ENCODE measurements around the gene FBXW11. TPM values are rescaled to one million over a fixed set of nuclear protein-coding genes. Genes with fewer than 3 reads are reported as not detected.

FBXW11 gene
- total and polyA plus RNA-seq, 7 experiments from 2014 or later = 15.0 to 40.7 (median 30.0) TPM

DNA sequence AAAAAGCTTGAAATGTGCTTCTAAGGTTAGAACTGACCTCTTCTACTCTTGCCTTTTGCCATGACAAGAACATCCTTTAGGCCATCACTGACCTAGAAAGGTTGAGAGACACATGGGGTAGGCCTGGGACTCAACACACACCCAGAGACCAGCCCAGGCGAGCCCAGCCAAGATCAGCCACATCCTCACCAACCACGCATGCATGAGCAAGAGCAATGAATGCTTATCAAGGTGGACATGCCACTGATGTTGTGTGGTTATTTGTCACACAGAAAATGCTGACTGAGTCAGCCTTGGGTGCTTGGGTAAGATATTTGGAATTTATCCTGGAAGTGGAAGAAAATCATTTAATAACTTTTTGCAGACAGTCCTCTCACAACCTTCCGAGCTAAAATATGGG, 181.4 kb downstream of the FBXW11 start:
- Histone ChIP-seq H3K36me3 (ENCODE audit: control insufficient read depth in 2 of 3, insufficient read depth in 3 of 3, low read length in 3 of 3) (no peaks in the 10 kb centered on the region), H3K27me3 (ENCODE audit: control insufficient read depth in 2 of 2, insufficient read depth in 2 of 2, low read length in 2 of 2) (no peaks in the 10 kb centered on the region), H3K4me3 (ENCODE audit: low read length) (no peak overlapping the region), H3K27ac (ENCODE audit: low read depth, low read length) (no peak overlapping the region), H3K9me3 (ENCODE audit: control insufficient read depth in 2 of 3, low read length in 3 of 3) (no peaks in the 10 kb centered on the region), H3K4me1 (ENCODE audit: control insufficient read depth in 2 of 2, insufficient read depth in 2 of 2, low read length in 2 of 2) (no peaks in the 10 kb centered on the region)
- ChIA-PET POLR2A (no interaction called here), CTCF (no interaction called here)
- DNase-seq (no peak), ATAC-seq (no peak)
- peaks cover 0 to 6% (median 1%) of the 10 kb centered on the region in 11 donors for H3K9me3 Mint-ChIP-seq
- no peaks in the 10 kb centered on the region for H3K4me1 Mint-ChIP-seq
- intact Hi-C loops (cut with micrococcal nuclease) = no loop called here
- H3K4me3 Mint-ChIP-seq = no peak overlapping the region
- peaks cover 0 to 4% (median 0%) of the 10 kb centered on the region in 5 donors for H3K36me3 Mint-ChIP-seq
- H3K27ac Mint-ChIP-seq = no peak overlapping the region
- peaks cover 0 to 6% (median 0%) of the 10 kb centered on the region in 5 donors for H3K27me3 Mint-ChIP-seq

DNA sequence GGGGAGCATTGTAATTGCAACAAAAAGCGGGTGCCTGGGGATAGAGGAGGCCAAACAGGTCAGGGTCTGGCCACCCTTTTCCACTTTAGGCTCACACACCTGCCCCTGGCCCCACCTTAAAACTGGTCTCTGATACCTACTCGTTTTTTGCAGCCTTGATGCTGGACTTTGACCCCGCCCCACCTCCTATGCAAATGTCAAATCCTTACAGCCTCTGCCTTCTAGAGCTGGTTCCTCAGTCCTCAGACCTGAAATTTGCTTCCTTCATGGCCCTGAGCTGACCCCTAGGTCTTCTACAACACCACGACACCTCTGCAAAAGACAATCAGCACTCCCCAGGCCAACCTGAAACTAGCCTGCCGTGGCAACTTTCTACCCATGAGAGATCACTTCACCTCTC, 183.2 kb downstream of the FBXW11 start:
- Mint-ChIP-seq H3K4me3 (no peak overlapping the region), H3K36me3 (peaks cover 0 to 4% (median 0%) of the 10 kb centered on the region in 5 donors), H3K9me3 (peaks cover 0 to 6% (median 0%) of the 10 kb centered on the region in 11 donors), H3K27me3 (peaks cover 0 to 6% (median 0%) of the 10 kb centered on the region in 5 donors), H3K4me1 (no peaks in the 10 kb centered on the region), H3K27ac (no peak overlapping the region)
- ChIA-PET CTCF (no interaction called here), POLR2A (no interaction called here)
- Histone ChIP-seq H3K27ac (ENCODE audit: low read depth, low read length) (no peak overlapping the region), H3K27me3 (ENCODE audit: control insufficient read depth in 2 of 2, insufficient read depth in 2 of 2, low read length in 2 of 2) (no peaks in the 10 kb centered on the region), H3K9me3 (ENCODE audit: control insufficient read depth in 2 of 3, low read length in 3 of 3) (no peaks in the 10 kb centered on the region), H3K36me3 (ENCODE audit: control insufficient read depth in 2 of 3, insufficient read depth in 3 of 3, low read length in 3 of 3) (no peaks in the 10 kb centered on the region), H3K4me3 (ENCODE audit: low read length) (no peak overlapping the region), H3K4me1 (ENCODE audit: control insufficient read depth in 2 of 2, insufficient read depth in 2 of 2, low read length in 2 of 2) (no peaks in the 10 kb centered on the region)
- DNase-seq (no peak), ATAC-seq (no peak)
- intact Hi-C loops (cut with micrococcal nuclease) = no loop called here

- H3K4me1 Mint-ChIP-seq = no peaks in the 10 kb centered on the region
- POLR2A ChIA-PET = no interaction called here
- H3K27me3 ChIP-seq (ENCODE audit: control insufficient read depth in 2 of 2, insufficient read depth in 2 of 2, low read length in 2 of 2) = no peaks in the 10 kb centered on the region
- no peak overlapping the region for H3K4me3 Mint-ChIP-seq
- H3K4me3 ChIP-seq (ENCODE audit: low read length) = no peak overlapping the region
- no peaks in the 10 kb centered on the region for H3K36me3 ChIP-seq (ENCODE audit: control insufficient read depth in 2 of 3, insufficient read depth in 3 of 3, low read length in 3 of 3)
- intact Hi-C loops (cut with micrococcal nuclease) = no loop called here
- no peaks in the 10 kb centered on the region for H3K27me3 Mint-ChIP-seq
- H3K27ac Mint-ChIP-seq = no peak overlapping the region
- no peaks in the 10 kb centered on the region for H3K9me3 ChIP-seq (ENCODE audit: control insufficient read depth in 2 of 3, low read length in 3 of 3)
- H3K4me1 ChIP-seq (ENCODE audit: control insufficient read depth in 2 of 2, insufficient read depth in 2 of 2, low read length in 2 of 2) = no peaks in the 10 kb centered on the region
- no peak for ATAC-seq
- H3K9me3 Mint-ChIP-seq = peaks cover 0 to 4% (median 0%) of the 10 kb centered on the region in 11 donors
- H3K27ac ChIP-seq (ENCODE audit: low read depth, low read length) = no peak overlapping the region
- CTCF ChIA-PET = no interaction called here
- DNase-seq = no peak
- H3K36me3 Mint-ChIP-seq = no peaks in the 10 kb centered on the region
Observed at GRCh38 chr5:171821286-171821685, 185.2 kb downstream of the FBXW11 start.

GRCh38 chr5:171820561-171820960, 185.9 kb downstream of the FBXW11 start:
- Histone ChIP-seq H3K36me3 (ENCODE audit: control insufficient read depth in 2 of 3, insufficient read depth in 3 of 3, low read length in 3 of 3) (no peaks in the 10 kb centered on the region), H3K27ac (ENCODE audit: low read depth, low read length) (no peak overlapping the region), H3K4me3 (ENCODE audit: low read length) (no peak overlapping the region), H3K9me3 (ENCODE audit: control insufficient read depth in 2 of 3, low read length in 3 of 3) (no peaks in the 10 kb centered on the region), H3K27me3 (ENCODE audit: control insufficient read depth in 2 of 2, insufficient read depth in 2 of 2, low read length in 2 of 2) (no peaks in the 10 kb centered on the region), H3K4me1 (ENCODE audit: control insufficient read depth in 2 of 2, insufficient read depth in 2 of 2, low read length in 2 of 2) (no peaks in the 10 kb centered on the region)
- POLR2A ChIA-PET = no interaction called here
- H3K9me3 Mint-ChIP-seq = peaks cover 0 to 3% (median 0%) of the 10 kb centered on the region in 11 donors
- H3K36me3 Mint-ChIP-seq = no peaks in the 10 kb centered on the region
- CTCF ChIA-PET = no interaction called here
- H3K27ac Mint-ChIP-seq = no peak overlapping the region
- no peak overlapping the region for H3K4me3 Mint-ChIP-seq
- DNase-seq = no peak
- no peaks in the 10 kb centered on the region for H3K27me3 Mint-ChIP-seq
- no peaks in the 10 kb centered on the region for H3K4me1 Mint-ChIP-seq
- ATAC-seq = no peak
- intact Hi-C loops (cut with micrococcal nuclease) = no loop called here

GRCh38 chr5:171816666-171817065, 189.8 kb downstream of the FBXW11 start:
- Histone ChIP-seq H3K4me3 (ENCODE audit: low read length) (no peak overlapping the region), H3K36me3 (ENCODE audit: control insufficient read depth in 2 of 3, insufficient read depth in 3 of 3, low read length in 3 of 3) (no peaks in the 10 kb centered on the region), H3K27ac (ENCODE audit: low read depth, low read length) (no peak overlapping the region), H3K9me3 (ENCODE audit: control insufficient read depth in 2 of 3, low read length in 3 of 3) (peaks cover 0 to 6% (median 0%) of the 10 kb centered on the region in 3 experiments), H3K27me3 (ENCODE audit: control insufficient read depth in 2 of 2, insufficient read depth in 2 of 2, low read length in 2 of 2) (no peaks in the 10 kb centered on the region), H3K4me1 (ENCODE audit: control insufficient read depth in 2 of 2, insufficient read depth in 2 of 2, low read length in 2 of 2) (no peaks in the 10 kb centered on the region)
- peaks cover 0 to 11% (median 3%) of the 10 kb centered on the region in 11 donors for H3K9me3 Mint-ChIP-seq
- H3K36me3 Mint-ChIP-seq = peaks cover 0 to 3% (median 0%) of the 10 kb centered on the region in 5 donors
- ATAC-seq (no peak), DNase-seq (no peak)
- H3K27ac Mint-ChIP-seq = no peak overlapping the region
- POLR2A ChIA-PET = no interaction called here
- H3K4me3 Mint-ChIP-seq = no peak overlapping the region
- no peaks in the 10 kb centered on the region for H3K4me1 Mint-ChIP-seq
- intact Hi-C loops (cut with micrococcal nuclease) = no loop called here
- peaks cover 0 to 6% (median 0%) of the 10 kb centered on the region in 5 donors for H3K27me3 Mint-ChIP-seq
- CTCF ChIA-PET = no interaction called here

GRCh38 chr5:171813813-171814490, 192.5 kb downstream of the FBXW11 start:
- DNase-seq (no peak), ATAC-seq (no peak)
- POLR2A ChIA-PET = no interaction called here
- Histone ChIP-seq H3K27ac (ENCODE audit: low read depth, low read length) (no peak overlapping the region), H3K4me3 (ENCODE audit: low read length) (no peak overlapping the region), H3K36me3 (ENCODE audit: control insufficient read depth in 2 of 3, insufficient read depth in 3 of 3, low read length in 3 of 3) (no peaks in the 10 kb centered on the region), H3K27me3 (ENCODE audit: control insufficient read depth in 2 of 2, insufficient read depth in 2 of 2, low read length in 2 of 2) (no peaks in the 10 kb centered on the region), H3K4me1 (ENCODE audit: control insufficient read depth in 2 of 2, insufficient read depth in 2 of 2, low read length in 2 of 2) (no peaks in the 10 kb centered on the region), H3K9me3 (ENCODE audit: control insufficient read depth in 2 of 3, low read length in 3 of 3) (peaks cover 0 to 16% (median 0%) of the 10 kb centered on the region in 3 experiments)
- H3K27ac Mint-ChIP-seq = no peak overlapping the region
- CTCF ChIA-PET = no interaction called here
- H3K4me1 Mint-ChIP-seq = no peaks in the 10 kb centered on the region
- peaks cover 0 to 6% (median 0%) of the 10 kb centered on the region in 5 donors for H3K27me3 Mint-ChIP-seq
- H3K9me3 Mint-ChIP-seq = peaks cover 0 to 32% (median 8%) of the 10 kb centered on the region in 11 donors
- peaks cover 0 to 3% (median 0%) of the 10 kb centered on the region in 5 donors for H3K36me3 Mint-ChIP-seq
- H3K4me3 Mint-ChIP-seq = no peak overlapping the region
- intact Hi-C loops (cut with micrococcal nuclease) = no loop called here

DNA sequence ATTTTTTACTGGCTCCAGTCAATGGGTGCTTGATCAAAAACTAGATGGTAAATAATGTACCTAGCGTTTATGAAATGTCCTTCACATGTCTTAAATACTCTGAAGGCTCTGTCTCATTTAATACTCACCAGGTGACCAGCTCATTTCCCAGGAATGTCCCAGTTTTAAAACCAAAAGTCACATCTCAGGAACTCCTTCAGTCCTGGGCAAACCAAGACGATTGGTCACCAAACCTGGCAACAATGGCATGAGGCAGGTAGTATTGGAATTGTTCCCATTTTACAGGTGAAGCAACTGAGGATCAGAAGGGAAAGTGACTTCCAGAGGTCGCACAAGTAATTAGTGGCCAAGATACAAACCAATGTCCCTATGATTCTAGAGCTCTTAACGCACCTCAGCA, 193.2 kb downstream of the FBXW11 start:
- Histone ChIP-seq H3K9me3 (ENCODE audit: control insufficient read depth in 2 of 3, low read length in 3 of 3) (peaks cover 0 to 16% (median 0%) of the 10 kb centered on the region in 3 experiments), H3K4me1 (ENCODE audit: control insufficient read depth in 2 of 2, insufficient read depth in 2 of 2, low read length in 2 of 2) (no peaks in the 10 kb centered on the region), H3K4me3 (ENCODE audit: low read length) (no peak overlapping the region), H3K27me3 (ENCODE audit: control insufficient read depth in 2 of 2, insufficient read depth in 2 of 2, low read length in 2 of 2) (no peaks in the 10 kb centered on the region), H3K36me3 (ENCODE audit: control insufficient read depth in 2 of 3, insufficient read depth in 3 of 3, low read length in 3 of 3) (no peaks in the 10 kb centered on the region), H3K27ac (ENCODE audit: low read depth, low read length) (no peak overlapping the region)
- peaks cover 0 to 37% (median 8%) of the 10 kb centered on the region in 11 donors for H3K9me3 Mint-ChIP-seq
- ChIA-PET CTCF (no interaction called here), POLR2A (no interaction called here)
- H3K4me3 Mint-ChIP-seq = no peak overlapping the region
- DNase-seq = no peak
- ATAC-seq = no peak
- H3K27ac Mint-ChIP-seq = no peak overlapping the region
- H3K27me3 Mint-ChIP-seq = peaks cover 0 to 8% (median 5%) of the 10 kb centered on the region in 5 donors
- intact Hi-C loops (cut with micrococcal nuclease) = no loop called here
- no peaks in the 10 kb centered on the region for H3K4me1 Mint-ChIP-seq
- H3K36me3 Mint-ChIP-seq = peaks cover 0 to 3% (median 0%) of the 10 kb centered on the region in 5 donors

All from naive thymus-derived CD4-positive, alpha-beta T cell (primary cell).